Panc1 (cell line): ENCODE data around the gene SLCO1C1. TPM values are rescaled to one million over a fixed set of nuclear protein-coding genes. Genes with fewer than 3 reads are reported as not detected.

Experiments used
- ATAC-seq: fragments of 200-7000 bp; cut with Tn5 transposase; 2 replicates; pipeline ENCODE4 v1.9.1; 2020; ENCODE audit warnings: mild to moderate bottlenecking, moderate library complexity
- BruUV-seq: library from RNA; stranded (reverse); fragments of 400-500 nt; replicated peaks from 2 replicates; lab custom pipeline; 2021; lab: Mats Ljungman, UMichigan
- CTCF ChIA-PET: fragments of 300-600 bp; sonication (Branson Sonifier 250); formaldehyde crosslinking; loops from one replicate; lab custom pipeline; 2022; ENCODE audit warnings: antibody characterized with exemption; lab: Charles Lee
- POLR2A ChIA-PET: fragments of 300-600 bp; sonication (Branson Sonifier 250); formaldehyde crosslinking; loops from one replicate; lab custom pipeline; 2022; ENCODE audit warnings: antibody characterized with exemption; lab: Charles Lee
- DNase-seq: peaks from one replicate; pipeline ENCODE4 v3.0.0-alpha.2; 2010; ENCODE audit warnings: low read depth, low spot score
- H3K27ac ChIP-seq: 2 replicates; pipeline ENCODE4 v1.5.1; 2011; ENCODE audit warnings: mild to moderate bottlenecking, low read length, inconsistent platforms
- H3K27me3 ChIP-seq: fragments of 200-500 bp; sonication (Bioruptor generic); 2 replicates; pipeline ENCODE4 v1.6.0; 2014; ENCODE audit warnings: low read length, inconsistent platforms; ENCODE audit not compliant: control insufficient read depth, insufficient read depth
- H3K36me3 ChIP-seq: fragments of 200-500 bp; sonication (Bioruptor generic); 2 replicates; pipeline ENCODE4 v1.5.1; 2014; ENCODE audit warnings: inconsistent platforms, mild to moderate bottlenecking, low read length, moderate library complexity; ENCODE audit not compliant: control insufficient read depth, insufficient read depth
- H3K4me1 ChIP-seq: 2 replicates; pipeline ENCODE4 v1.5.1; 2011; ENCODE audit warnings: inconsistent platforms, mild to moderate bottlenecking, low read length, moderate library complexity; ENCODE audit not compliant: control insufficient read depth, insufficient read depth
- H3K4me3 ChIP-seq, 2 experiments: 2 replicates each; pipeline ENCODE4 v1.5.1; 2011 to 2012; ENCODE audit warnings: low read depth in 2 of 2, low read length in 2 of 2, mild to moderate bottlenecking in 2 of 2, inconsistent platforms in 1 of 2, moderate library complexity in 1 of 2
- H3K9me3 ChIP-seq: fragments of 200-500 bp; sonication (Bioruptor generic); 2 replicates; pipeline ENCODE4 v1.5.1; 2014; ENCODE audit warnings: low read depth, mild to moderate bottlenecking, inconsistent platforms, low read length, moderate library complexity; ENCODE audit not compliant: control insufficient read depth, insufficient read depth
- POLR2AphosphoS5 ChIP-seq: IDR thresholded peaks from 2 replicates; pipeline ENCODE4 v1.6.1; 2012; ENCODE audit warnings: mild to moderate bottlenecking, low read depth, low read length, moderate library complexity
- REST ChIP-seq, 2 experiments: IDR thresholded peaks; 2 replicates each; pipeline ENCODE4 v1.6.1; 2011 to 2012; ENCODE audit warnings: low read depth in 2 of 2, control low read depth in 1 of 2, low read length in 1 of 2, mild to moderate bottlenecking in 1 of 2, moderate library complexity in 1 of 2; ENCODE audit not compliant: insufficient read depth in 1 of 2
- SIN3A ChIP-seq: IDR thresholded peaks from 2 replicates; pipeline ENCODE4 v1.6.1; 2012; ENCODE audit warnings: low read depth, mild to moderate bottlenecking, low read length, moderate library complexity, borderline replicate concordance; ENCODE audit not compliant: insufficient read depth
- TCF7L2 ChIP-seq: IDR thresholded peaks from 2 replicates; pipeline ENCODE4 v1.6.1; 2011; ENCODE audit warnings: mild to moderate bottlenecking, low read depth, low read length, inconsistent platforms
- in situ Hi-C: cut with HindIII; loops from 2 replicates; pipeline ENCODE4 v1.10.0; 2016; ENCODE audit warnings: low sequenced_read_pairs, low pct_unique_long_range_greater_than_20kb
- intact Hi-C: fragments of 100-400 bp; cut with micrococcal nuclease; formaldehyde crosslinking; loops from one replicate; pipeline ENCODE4 v1.10.0; 2022; ENCODE audit not compliant: unreplicated experiment
- total RNA-seq: library from RNA; stranded (reverse); gene quantifications from one replicate; pipeline ENCODE4 v1.2.1, GENCODE V29; 2021; ENCODE audit not compliant: unreplicated experiment
- TF ChIP-seq, protein P1 (sequence below): fragments of 450-650 bp; IDR thresholded peaks from 2 replicates; pipeline ENCODE4 v1.5.1; 2017; ENCODE audit warnings: mild to moderate bottlenecking

Gene SLCO1C1
- total RNA-seq, 1 experiment from 2014 or later = not detected

- ATAC-seq (no peak), DNase-seq (no peak)
- Histone ChIP-seq H3K4me1 (no peaks in the 10 kb centered on the region), H3K4me3 (no peak overlapping the region), H3K27me3 (no peaks in the 10 kb centered on the region), H3K9me3 (no peaks in the 10 kb centered on the region), H3K36me3 (no peaks in the 10 kb centered on the region), H3K27ac (no peak overlapping the region)
- no TSS peak for BruUV-seq
- intact Hi-C loops = no loop called here
- ChIA-PET CTCF (no interaction called here), POLR2A (no interaction called here)
- TF ChIP-seq TCF7L2 = no peak
- no peak for TF ChIP-seq SIN3A
- no peak for TF ChIP-seq REST (IDR thresholded peaks at IDR 0.05; ENCODE audit: insufficient read depth in 1 of 2, low read depth in 2 of 2, low read length in 1 of 2)
- no peak for TF ChIP-seq POLR2AphosphoS5
- TF ChIP-seq, protein P1, sequence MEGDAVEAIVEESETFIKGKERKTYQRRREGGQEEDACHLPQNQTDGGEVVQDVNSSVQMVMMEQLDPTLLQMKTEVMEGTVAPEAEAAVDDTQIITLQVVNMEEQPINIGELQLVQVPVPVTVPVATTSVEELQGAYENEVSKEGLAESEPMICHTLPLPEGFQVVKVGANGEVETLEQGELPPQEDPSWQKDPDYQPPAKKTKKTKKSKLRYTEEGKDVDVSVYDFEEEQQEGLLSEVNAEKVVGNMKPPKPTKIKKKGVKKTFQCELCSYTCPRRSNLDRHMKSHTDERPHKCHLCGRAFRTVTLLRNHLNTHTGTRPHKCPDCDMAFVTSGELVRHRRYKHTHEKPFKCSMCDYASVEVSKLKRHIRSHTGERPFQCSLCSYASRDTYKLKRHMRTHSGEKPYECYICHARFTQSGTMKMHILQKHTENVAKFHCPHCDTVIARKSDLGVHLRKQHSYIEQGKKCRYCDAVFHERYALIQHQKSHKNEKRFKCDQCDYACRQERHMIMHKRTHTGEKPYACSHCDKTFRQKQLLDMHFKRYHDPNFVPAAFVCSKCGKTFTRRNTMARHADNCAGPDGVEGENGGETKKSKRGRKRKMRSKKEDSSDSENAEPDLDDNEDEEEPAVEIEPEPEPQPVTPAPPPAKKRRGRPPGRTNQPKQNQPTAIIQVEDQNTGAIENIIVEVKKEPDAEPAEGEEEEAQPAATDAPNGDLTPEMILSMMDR = no peak
- in situ Hi-C loops = no loop called here
Measured at GRCh38 chr12:20722142-20722541, 27.0 kb downstream of the SLCO1C1 start.

- ChIA-PET POLR2A (no interaction called here), CTCF (no interaction called here)
- Histone ChIP-seq H3K27ac (no peak overlapping the region), H3K36me3 (no peaks in the 10 kb centered on the region), H3K27me3 (no peaks in the 10 kb centered on the region), H3K4me3 (no peak overlapping the region), H3K9me3 (no peaks in the 10 kb centered on the region), H3K4me1 (no peaks in the 10 kb centered on the region)
- no peak for ATAC-seq
- intact Hi-C loops (no loop called here), in situ Hi-C loops (no loop called here)
- BruUV-seq = no TSS peak
- no peak for TF ChIP-seq POLR2AphosphoS5
- TF ChIP-seq REST (IDR thresholded peaks at IDR 0.05; ENCODE audit: insufficient read depth in 1 of 2, low read depth in 2 of 2, low read length in 1 of 2) = no peak
- TF ChIP-seq, protein P1 = no peak
- no peak for TF ChIP-seq TCF7L2
- TF ChIP-seq SIN3A = no peak
- no peak for DNase-seq
Measured at GRCh38 chr12:20731274-20731673, 36.1 kb downstream of the SLCO1C1 start.
